Neural crest cell (in vitro differentiated cells): Measurements from ENCODE around the gene SVBP. TPM values are rescaled to one million over a fixed set of nuclear protein-coding genes. Genes with fewer than 3 reads are reported as not detected.
A peak's percentile ranks its signal among the peaks of the same experiment; 100 is the strongest.

Experiments
- DNase-seq: peaks from one replicate; pipeline ENCODE4 v3.0.0; 2021; ENCODE audit warnings: low read depth, mixed read lengths, low spot score
- H3K27ac Mint-ChIP-seq: one replicate; pipeline ENCODE4 v1.8.0; 2021; ENCODE audit warnings: mild to moderate bottlenecking, mixed read lengths; ENCODE audit not compliant: unreplicated experiment
- H3K27me3 Mint-ChIP-seq: 2 replicates; pipeline ENCODE4 v1.8.0; 2021; ENCODE audit warnings: low read depth, mild to moderate bottlenecking, mixed read lengths
- H3K36me3 Mint-ChIP-seq: 2 replicates; pipeline ENCODE4 v1.8.0; 2021; ENCODE audit warnings: low read depth, mild to moderate bottlenecking, mixed read lengths
- H3K4me1 Mint-ChIP-seq: 2 replicates; pipeline ENCODE4 v1.8.0; 2021; ENCODE audit warnings: mixed read lengths
- H3K4me3 Mint-ChIP-seq: one replicate; pipeline ENCODE4 v1.8.0; 2021; ENCODE audit warnings: mild to moderate bottlenecking, mixed read lengths
- H3K9me3 Mint-ChIP-seq: 2 replicates; pipeline ENCODE4 v1.8.0; 2021; ENCODE audit warnings: mixed read lengths
- CTCF ChIP-seq: fragments of 200-600 bp; sonication (generic); conservative IDR thresholded peaks from 2 replicates; pipeline ENCODE4 v1.5.0; 2021; ENCODE audit warnings: antibody characterized with exemption, mild to moderate bottlenecking
- total RNA-seq: library from RNA; stranded (reverse); gene quantifications from 2 replicates; pipeline ENCODE4 v1.2.1, GENCODE V29; 2021

The SVBP gene
- total RNA-seq, 1 donor from 2014 or later, result 46.5 TPM

DNA sequence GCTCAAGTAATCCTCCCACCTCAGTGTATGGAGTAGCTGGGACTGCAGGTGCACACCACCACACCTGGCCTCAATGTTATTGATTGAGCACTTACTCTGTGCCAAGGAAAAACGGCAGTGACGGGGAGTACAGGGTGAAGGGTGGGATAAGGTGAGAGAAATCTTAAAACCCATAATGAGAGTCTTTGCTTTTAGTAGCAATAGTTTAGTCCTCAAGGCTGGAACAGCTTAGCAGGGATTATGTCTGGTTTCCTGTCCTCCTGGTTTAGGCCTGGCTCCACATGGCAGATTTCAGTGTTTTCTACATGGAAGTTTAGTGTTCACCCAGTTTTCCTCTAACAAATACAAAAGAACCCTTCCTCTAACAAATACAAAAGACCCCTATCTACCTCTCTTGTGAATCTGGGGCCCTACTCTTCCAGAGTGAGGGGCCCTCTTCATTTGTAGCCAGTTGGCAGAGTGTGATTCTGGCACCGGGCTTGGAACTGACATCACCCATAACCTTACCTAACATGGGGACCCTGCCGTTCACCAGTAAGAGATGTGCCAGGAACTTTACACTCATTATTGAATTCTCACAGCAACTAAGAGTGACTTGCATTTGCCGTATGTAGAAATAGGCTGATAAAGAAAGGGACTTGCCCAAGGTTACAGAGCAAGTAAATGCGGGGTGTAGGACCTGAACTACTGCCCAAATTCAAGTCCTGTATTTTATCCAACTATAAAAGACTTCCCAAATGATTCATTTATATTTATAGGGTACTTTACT lies 36.1 kb upstream of the SVBP start:
- peaks cover 30% of the 10 kb centered on the region for H3K9me3 Mint-ChIP-seq
- peaks cover 13% of the 10 kb centered on the region for H3K4me1 Mint-ChIP-seq
- TF ChIP-seq CTCF, result no peak
- no peak for DNase-seq
- no peaks in the 10 kb centered on the region for H3K27me3 Mint-ChIP-seq
- H3K27ac Mint-ChIP-seq, result no peak overlapping the region
- H3K36me3 Mint-ChIP-seq, result peaks cover 68% of the 10 kb centered on the region
- H3K4me3 Mint-ChIP-seq, result peak overlapping the region; percentile 18

GRCh38 chr1:42852608-42852980 lies 35.4 kb upstream of the SVBP start:
- H3K4me1 Mint-ChIP-seq, result peaks cover 20% of the 10 kb centered on the region
- H3K27me3 Mint-ChIP-seq, result no peaks in the 10 kb centered on the region
- H3K4me3 Mint-ChIP-seq, result no peak overlapping the region
- H3K36me3 Mint-ChIP-seq, result peaks cover 61% of the 10 kb centered on the region
- TF ChIP-seq CTCF, result no peak
- DNase-seq, result no peak
- H3K27ac Mint-ChIP-seq, result no peak overlapping the region
- peaks cover 23% of the 10 kb centered on the region for H3K9me3 Mint-ChIP-seq

DNA sequence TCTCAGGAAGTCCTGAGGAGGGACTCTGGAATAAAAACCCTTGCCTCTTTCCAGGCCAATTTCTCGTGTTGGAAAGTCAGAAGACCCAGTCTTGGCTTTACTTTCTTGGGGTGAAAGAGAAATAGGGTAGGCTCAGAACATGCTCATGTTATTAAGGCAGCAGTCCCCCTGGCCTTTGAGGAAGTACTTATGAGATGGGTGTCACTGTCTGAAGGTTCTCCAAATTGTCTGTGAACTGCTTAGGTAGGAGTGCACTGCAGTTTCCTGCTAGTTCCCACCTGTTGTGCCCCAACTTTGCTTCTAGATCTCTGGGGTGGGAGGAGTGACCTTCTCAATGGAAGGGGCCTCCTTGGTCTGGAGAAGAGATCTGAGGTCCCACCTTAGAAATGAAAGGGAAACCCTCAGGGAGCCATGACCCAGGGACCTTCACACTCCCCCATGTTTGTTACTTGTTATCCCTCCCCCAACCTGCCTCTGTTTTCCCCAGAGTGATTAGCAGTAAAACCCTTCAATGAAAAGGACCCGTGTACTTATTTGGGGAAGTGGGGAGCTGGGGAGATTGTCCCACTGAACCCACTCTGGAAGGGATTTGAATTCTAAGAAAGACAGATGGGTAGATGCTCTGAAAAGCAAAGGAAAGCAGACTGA lies 34.9 kb upstream of the SVBP start:
- peaks cover 56% of the 10 kb centered on the region for H3K36me3 Mint-ChIP-seq
- peaks cover 25% of the 10 kb centered on the region for H3K4me1 Mint-ChIP-seq
- H3K4me3 Mint-ChIP-seq, result no peak overlapping the region
- no peak for TF ChIP-seq CTCF
- peaks cover 18% of the 10 kb centered on the region for H3K9me3 Mint-ChIP-seq
- H3K27ac Mint-ChIP-seq, result no peak overlapping the region
- no peaks in the 10 kb centered on the region for H3K27me3 Mint-ChIP-seq
- DNase-seq, result no peak

GRCh38 chr1:42851420-42851819 lies 34.2 kb upstream of the SVBP start:
- H3K4me1 Mint-ChIP-seq, result peaks cover 28% of the 10 kb centered on the region
- no peak overlapping the region for H3K27ac Mint-ChIP-seq
- H3K4me3 Mint-ChIP-seq, result peak overlapping the region; percentile 27
- TF ChIP-seq CTCF, result no peak
- no peak for DNase-seq
- peaks cover 50% of the 10 kb centered on the region for H3K36me3 Mint-ChIP-seq
- H3K27me3 Mint-ChIP-seq, result no peaks in the 10 kb centered on the region
- H3K9me3 Mint-ChIP-seq, result peaks cover 14% of the 10 kb centered on the region

DNA sequence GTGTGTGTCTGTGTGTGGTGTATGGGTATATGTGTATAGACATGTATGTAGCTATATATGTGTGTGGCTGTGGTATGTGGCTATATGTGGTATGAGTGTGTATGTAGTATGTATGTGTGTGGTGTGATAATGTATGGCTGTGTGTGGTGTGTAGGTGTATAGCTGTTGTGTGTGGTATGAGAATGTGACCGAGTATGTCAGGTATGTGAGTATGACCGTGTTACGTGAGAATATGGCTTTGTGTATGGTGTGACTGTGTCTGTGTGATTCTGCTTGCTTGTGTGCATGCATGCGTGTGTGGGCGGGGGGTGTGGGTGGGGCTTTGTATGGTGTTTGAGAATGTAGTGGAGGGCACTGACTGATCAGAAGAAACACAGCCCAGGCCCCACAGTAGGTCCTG lies 32.7 kb upstream of the SVBP start:
- TF ChIP-seq CTCF, result no peak
- H3K4me1 Mint-ChIP-seq, result peaks cover 35% of the 10 kb centered on the region
- DNase-seq, result no peak
- H3K36me3 Mint-ChIP-seq, result peaks cover 42% of the 10 kb centered on the region
- H3K4me3 Mint-ChIP-seq, result peak overlapping the region; percentile 2
- H3K9me3 Mint-ChIP-seq, result peaks cover 7% of the 10 kb centered on the region
- no peaks in the 10 kb centered on the region for H3K27me3 Mint-ChIP-seq
- H3K27ac Mint-ChIP-seq, result no peak overlapping the region
